22Rv1 (cell line): ENCODE results near the gene METTL13.

Experiments used
- CTCF ChIP-seq: fragments of 450-650 bp; IDR thresholded peaks from 2 replicates; pipeline ENCODE4 v1.5.1; 2017; ENCODE audit warnings: mild to moderate bottlenecking
- ZFX ChIP-seq: fragments of 450-650 bp; IDR thresholded peaks from 2 replicates; pipeline ENCODE4 v1.6.1; 2017; ENCODE audit warnings: antibody characterized with exemption, borderline replicate concordance

DNA sequence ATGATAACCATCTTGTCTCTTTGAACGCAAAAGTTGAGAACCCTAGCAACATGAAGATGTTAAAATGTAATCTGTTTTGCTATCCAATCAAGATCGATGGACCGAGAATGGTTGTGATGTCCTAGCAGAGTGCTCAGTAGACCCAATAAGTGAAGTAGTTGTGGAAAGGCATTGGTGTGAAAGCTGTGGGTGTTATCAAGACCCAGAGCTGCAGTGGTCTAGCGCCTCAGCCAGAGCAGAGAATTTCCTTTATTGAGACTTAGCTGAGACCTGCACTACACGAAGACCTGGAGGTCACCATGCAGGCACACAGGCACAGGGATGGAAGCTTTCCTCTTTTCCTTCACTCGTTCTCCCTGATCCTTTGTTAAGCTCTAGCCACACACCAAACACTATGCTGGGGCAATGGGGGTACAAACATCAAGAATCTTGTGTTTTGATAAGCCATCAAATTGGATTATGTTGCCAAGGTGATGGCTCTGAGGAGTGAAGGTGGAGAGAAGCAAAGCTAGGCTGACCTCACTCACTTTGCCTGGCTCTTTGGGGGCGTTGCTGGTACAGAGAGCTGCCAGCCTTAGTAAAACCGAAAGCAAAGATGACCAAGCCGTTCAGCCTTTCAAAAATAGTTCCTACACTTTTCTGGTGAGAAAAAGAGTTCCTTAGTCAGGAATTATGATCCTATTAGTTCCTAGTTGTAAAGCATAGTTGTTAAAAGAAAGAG, 24.1 kb downstream of the METTL13 start:
- TF ChIP-seq CTCF (no peak), ZFX (no peak)
